ENCODE measurements around the gene CAPN12.

DNA sequence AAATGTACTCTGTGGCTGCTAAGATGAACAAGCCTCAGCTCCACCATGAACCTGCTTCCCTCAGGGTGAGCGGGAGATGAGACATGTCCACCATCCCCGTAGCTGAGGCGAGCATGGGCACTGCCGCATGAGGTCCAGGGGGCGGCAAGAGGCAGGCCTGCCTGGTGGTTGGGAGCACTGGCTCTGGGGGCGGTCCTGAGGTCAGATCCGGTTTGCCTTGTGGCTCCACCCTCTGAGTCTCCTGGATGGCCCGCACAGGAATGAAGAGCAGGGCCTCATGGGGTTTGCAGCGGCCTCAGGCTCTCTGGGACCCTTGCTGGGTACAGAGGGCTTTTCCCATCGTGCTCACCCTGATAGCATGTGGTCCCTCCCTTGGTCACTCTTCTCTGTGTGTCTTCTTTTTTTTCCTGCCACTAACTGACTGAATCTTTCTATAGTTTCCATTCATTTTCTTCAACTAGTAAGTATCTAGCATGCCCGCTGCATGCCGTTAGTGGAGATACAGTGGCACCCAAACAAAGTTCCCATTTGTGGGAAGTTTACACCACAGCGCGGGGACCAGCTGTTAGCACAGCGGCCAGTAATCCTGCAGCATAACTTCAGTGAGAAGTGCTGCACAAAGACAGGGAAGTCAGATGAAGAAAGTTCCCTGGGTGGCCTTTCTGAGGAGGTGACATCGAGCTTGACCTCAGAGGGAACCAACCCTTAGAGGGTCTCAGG is 37.3 kb downstream of the CAPN12 start:
- no peak for TF ChIP-seq JUND (IDR thresholded peaks at IDR 0.05)
- TF ChIP-seq, protein P1, sequence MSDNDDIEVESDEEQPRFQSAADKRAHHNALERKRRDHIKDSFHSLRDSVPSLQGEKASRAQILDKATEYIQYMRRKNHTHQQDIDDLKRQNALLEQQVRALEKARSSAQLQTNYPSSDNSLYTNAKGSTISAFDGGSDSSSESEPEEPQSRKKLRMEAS (IDR thresholded peaks at IDR 0.05) = no peak
- TF ChIP-seq CTCF (IDR thresholded peaks at IDR 0.05; ENCODE audit: low read depth, low read length, missing input control) = no peak
- TF ChIP-seq SP1 (IDR thresholded peaks at IDR 0.05) = no peak
- no peak for TF ChIP-seq EGR1 (IDR thresholded peaks at IDR 0.05; ENCODE audit: low read depth in 2 of 2)
- TF ChIP-seq YY1 (IDR thresholded peaks at IDR 0.05) = no peak
